Stimulated activated CD8-positive, alpha-beta memory T cell treated with anti-CD3 and anti-CD28 coated beads, Interleukin-15, amount 100 ng/mL, for 1 hour (primary cell): ENCODE data around the gene CBR1.
A peak's percentile ranks its signal among the peaks of the same experiment; 100 is the strongest.

Experiments used
- DNase-seq: peaks from one replicate; pipeline ENCODE4 v3.0.0-alpha.2; 2020; ENCODE audit warnings: low read depth

CBR1 gene

GRCh38 chr21:36069713-36070583 lies at the start of gene CBR1:
Gene CBR1, plus strand, starts transcription at chr21:36070024. Its CDS starts 92 bp downstream, at chr21:36070116.
- DNase-seq: peak; percentile 63

GRCh38 chr21:36021251-36021837 lies 48.5 kb upstream of the CBR1 start:
- DNase-seq: no peak

- DNase-seq: no peak
These were observed 47.3 kb upstream of the CBR1 start for GRCh38 chr21:36022427-36023091.

- no peak for DNase-seq
These were observed 46.7 kb upstream of the CBR1 start for GRCh38 chr21:36023092-36023480.

- no peak for DNase-seq
These were observed 45.0 kb upstream of the CBR1 start for GRCh38 chr21:36024782-36025181.

GRCh38 chr21:36027347-36027746 lies 42.5 kb upstream of the CBR1 start:
- DNase-seq: no peak

- peak; percentile 31 for DNase-seq
These were observed 41.4 kb upstream of the CBR1 start for GRCh38 chr21:36028127-36029069.

- DNase-seq: no peak
These were observed 40.5 kb upstream of the CBR1 start for GRCh38 chr21:36029309-36029708.

- no peak for DNase-seq
These were observed 39.1 kb upstream of the CBR1 start for GRCh38 chr21:36030581-36031189.

- DNase-seq: no peak
These were observed 37.0 kb upstream of the CBR1 start for GRCh38 chr21:36032647-36033406.

- no peak for DNase-seq
These were observed 35.5 kb upstream of the CBR1 start for GRCh38 chr21:36034211-36034913.

GRCh38 chr21:36035381-36035791 lies 34.4 kb upstream of the CBR1 start:
- DNase-seq: no peak

- DNase-seq: no peak
These were observed 30.9 kb upstream of the CBR1 start for GRCh38 chr21:36038701-36039497.

GRCh38 chr21:36039861-36040260 lies 30.0 kb upstream of the CBR1 start:
- no peak for DNase-seq

- no peak for DNase-seq
These were observed 29.4 kb upstream of the CBR1 start for GRCh38 chr21:36040389-36040788.

- no peak for DNase-seq
These were observed 27.9 kb upstream of the CBR1 start for GRCh38 chr21:36041910-36042309.

GRCh38 chr21:36044056-36044455 lies 25.8 kb upstream of the CBR1 start:
- DNase-seq: no peak

GRCh38 chr21:36045993-36046392 lies 23.8 kb upstream of the CBR1 start:
- no peak for DNase-seq

GRCh38 chr21:36047139-36047538 lies 22.7 kb upstream of the CBR1 start:
- DNase-seq: no peak
